ENCODE data around the gene SOX6.

GRCh38 chr11:15976433-15977045 is 379.8 kb downstream of the SOX6 start:
- TF ChIP-seq REST (IDR thresholded peaks at IDR 0.05; ENCODE audit: borderline replicate concordance), result no peak
- TF ChIP-seq EP300 (conservative IDR thresholded peaks at IDR 0.05; ENCODE audit: poor library complexity, severe bottlenecking), result no peak
- TF ChIP-seq TAF1 (IDR thresholded peaks at IDR 0.05; ENCODE audit: low read depth), result no peak
- TF ChIP-seq CTCF (IDR thresholded peaks at IDR 0.05; ENCODE audit: poor library complexity, severe bottlenecking), result no peak
- TF ChIP-seq RAD21 (conservative IDR thresholded peaks at IDR 0.05), result no peak
- TF ChIP-seq EZH2 (IDR thresholded peaks at IDR 0.05; ENCODE audit: borderline replicate concordance, insufficient read depth, low read length, poor library complexity, severe bottlenecking), result no peak
- no peak for TF ChIP-seq POLR2AphosphoS5 (IDR thresholded peaks at IDR 0.05)
